HepG2 (cell line): ENCODE data around the gene PTGES3. TPM values are rescaled to one million over a fixed set of nuclear protein-coding genes. Genes with fewer than 3 reads are reported as not detected.

Experiments used
- ATAC-seq: fragments of 200-7000 bp; cut with Tn5 transposase; 3 replicates; pipeline ENCODE4 v1.9.1; 2020; ENCODE audit warnings: mild to moderate bottlenecking, moderate library complexity
- BruUV-seq: library from RNA; stranded (reverse); fragments of 400-500 nt; replicated peaks from 2 replicates; lab custom pipeline; 2021; lab: Mats Ljungman, UMichigan
- CTCF ChIA-PET: fragments of 300-600 bp; formaldehyde crosslinking; extraction: SDS; loops from one replicate; lab custom pipeline; 2021; ENCODE audit warnings: low total read pairs, inconsistent platforms, low intra/inter-chr PET ratio; lab: Yijun Ruan, JAX
- POLR2A ChIA-PET: fragments of 350-600 bp; sonication (Branson Sonifier 250); formaldehyde crosslinking; loops from one replicate; lab custom pipeline; 2020; ENCODE audit warnings: antibody characterized with exemption, inconsistent platforms; lab: Yijun Ruan, JAX
- DNase-seq: peaks from one replicate; pipeline ENCODE4 v3.0.0-alpha.2; 2015; ENCODE audit warnings: low spot score
- FAIRE-seq: peaks from 3 replicates; lab custom pipeline; 2011; peaks lifted over from hg19 to GRCh38; lab: Jason Lieb, UNC
- H2AFZ ChIP-seq: one replicate; pipeline ENCODE4 v1.6.1; 2011; ENCODE audit warnings: low read length, inconsistent platforms
- H3K27ac ChIP-seq: fragments of 300-600 bp; 3 replicates; pipeline ENCODE4 v1.8.0; 2011; ENCODE audit warnings: mixed run types, mild to moderate bottlenecking, mixed read lengths, low read length, inconsistent platforms; ENCODE audit not compliant: insufficient read depth; ENCODE audit errors: extremely low read length
- H3K27me3 ChIP-seq, 2 experiments: fragments of 200-600 bp in 1 of 2; 2 replicates in 1 of 2; 3 replicates in 1 of 2; pipeline versions ENCODE4 v1.6.0 to v1.8.0; 2011; ENCODE audit warnings: low read length in 2 of 2, mild to moderate bottlenecking in 2 of 2, moderate library complexity in 2 of 2, inconsistent platforms in 1 of 2; ENCODE audit not compliant: insufficient read depth in 2 of 2, control insufficient read depth in 1 of 2
- H3K36me3 ChIP-seq, 2 experiments: fragments of 200-600 bp in 1 of 2; replicated peaks in 1 of 2; 2 replicates in 1 of 2; 3 replicates in 1 of 2; pipeline versions ENCODE4 v1.5.1 to v1.8.0; 2011; ENCODE audit warnings: low read length in 2 of 2, inconsistent platforms in 1 of 2; ENCODE audit not compliant: insufficient read depth in 2 of 2, control insufficient read depth in 1 of 2
- H3K4me1 ChIP-seq: 2 replicates; pipeline ENCODE4 v1.5.1; 2012; ENCODE audit warnings: low read length, inconsistent platforms; ENCODE audit not compliant: insufficient read depth
- H3K4me2 ChIP-seq: 2 replicates; pipeline ENCODE4 v1.6.0; 2011; ENCODE audit warnings: low read depth, low read length, inconsistent platforms
- H3K4me3 ChIP-seq, 3 experiments: fragments of 200-600 bp in 1 of 3; sonication (generic), shearing (Covaris generic) in 1 of 3; replicated peaks in 1 of 3; 2 replicates each; pipeline ENCODE4 v1.5.1; 2011 to 2016; ENCODE audit warnings: low read length in 3 of 3, inconsistent platforms in 2 of 3, low read depth in 2 of 3, mild to moderate bottlenecking in 2 of 3, control low read depth in 1 of 3, mixed read lengths in 1 of 3; ENCODE audit not compliant: insufficient read depth in 1 of 3
- H3K79me2 ChIP-seq: one replicate; pipeline ENCODE4 v1.6.1; 2011; ENCODE audit warnings: low read length, inconsistent platforms; ENCODE audit not compliant: insufficient read depth
- H3K9ac ChIP-seq: 2 replicates; pipeline ENCODE4 v1.6.0; 2011; ENCODE audit warnings: mild to moderate bottlenecking, low read depth, low read length, inconsistent platforms; ENCODE audit not compliant: insufficient read depth
- H3K9me3 ChIP-seq: 2 replicates; pipeline ENCODE4 v1.5.1; 2012; ENCODE audit warnings: mild to moderate bottlenecking, low read length
- H4K20me1 ChIP-seq: 2 replicates; pipeline ENCODE4 v1.6.0; 2011; ENCODE audit warnings: inconsistent platforms, mild to moderate bottlenecking, low read length, moderate library complexity; ENCODE audit not compliant: insufficient read depth
- BHLHE40 ChIP-seq: IDR thresholded peaks from 2 replicates; pipeline ENCODE4 v1.6.1; 2011; ENCODE audit warnings: low read length, improper control_type of control experiment
- BRCA1 ChIP-seq: sonication (generic); formaldehyde crosslinking; IDR thresholded peaks from 2 replicates; pipeline ENCODE4 v1.4.0; 2020; ENCODE audit warnings: missing genetic modification reagents
- FOXP1 ChIP-seq, 2 experiments: fragments of 450-650 bp in 1 of 2; IDR thresholded peaks; 2 replicates each; pipeline ENCODE4 v1.6.1; 2017 to 2018; ENCODE audit warnings: antibody characterized with exemption in 1 of 2
- HBP1 ChIP-seq: IDR thresholded peaks from 2 replicates; pipeline ENCODE4 v1.6.1; 2016; ENCODE audit warnings: low read depth, control low read depth
- HIC2 ChIP-seq: sonication (generic); formaldehyde crosslinking; IDR thresholded peaks from 2 replicates; pipeline ENCODE4 v1.9.0; 2022; ENCODE audit warnings: low read depth, missing genetic modification reagents
- KMT2A ChIP-seq: sonication (generic); formaldehyde crosslinking; IDR thresholded peaks from 2 replicates; pipeline ENCODE4 v1.4.0; 2020; ENCODE audit warnings: missing genetic modification reagents
- KMT2B ChIP-seq: IDR thresholded peaks from 2 replicates; pipeline ENCODE4 v1.6.1; 2016; ENCODE audit warnings: missing genetic modification reagents, missing compliant biosample characterization
- POLR2A ChIP-seq, 2 experiments: IDR thresholded peaks; 2 replicates each; pipeline ENCODE4 v1.6.1; 2011; ENCODE audit warnings: low read depth in 2 of 2, low read length in 2 of 2, mild to moderate bottlenecking in 1 of 2, moderate library complexity in 1 of 2; ENCODE audit not compliant: insufficient read depth in 1 of 2
- RBM39 ChIP-seq: fragments of 200-400 bp; formaldehyde crosslinking; IDR thresholded peaks from one replicate; pipeline ENCODE4 v1.6.1; 2018; ENCODE audit warnings: antibody characterized with exemption, mild to moderate bottlenecking, low read depth, low read length; ENCODE audit not compliant: poor library complexity, severe bottlenecking
- SSRP1 ChIP-seq: IDR thresholded peaks from 2 replicates; pipeline ENCODE4 v1.6.1; 2016; ENCODE audit warnings: control low read depth
- TRIM22 ChIP-seq: fragments of 450-650 bp; IDR thresholded peaks from 2 replicates; pipeline ENCODE4 v1.6.1; 2017
- ZBTB21 ChIP-seq: sonication (generic); formaldehyde crosslinking; IDR thresholded peaks from 2 replicates; pipeline ENCODE4 v1.4.0; 2020; ENCODE audit warnings: missing genetic modification reagents
- ZMAT3 ChIP-seq: sonication (generic); formaldehyde crosslinking; conservative IDR thresholded peaks from 2 replicates; pipeline ENCODE4 v1.7.0; 2021; ENCODE audit warnings: missing genetic modification reagents
- ZNF12 ChIP-seq: sonication (generic); formaldehyde crosslinking; IDR thresholded peaks from 2 replicates; pipeline ENCODE4 v1.5.0; 2020; ENCODE audit warnings: missing genetic modification reagents
- ZNF33B ChIP-seq: sonication (generic); formaldehyde crosslinking; IDR thresholded peaks from 2 replicates; pipeline ENCODE4 v1.5.1; 2020; ENCODE audit warnings: mild to moderate bottlenecking, missing genetic modification reagents
- ZNF563 ChIP-seq: sonication (generic); formaldehyde crosslinking; IDR thresholded peaks from 2 replicates; pipeline ENCODE4 v1.8.0; 2022; ENCODE audit warnings: mild to moderate bottlenecking, moderate library complexity, missing genetic modification reagents
- ZNF567 ChIP-seq: sonication (generic); formaldehyde crosslinking; IDR thresholded peaks from 2 replicates; pipeline ENCODE4 v1.8.1; 2023; ENCODE audit warnings: mild to moderate bottlenecking, missing genetic modification reagents, borderline replicate concordance
- ZNF746 ChIP-seq: sonication (generic); formaldehyde crosslinking; IDR thresholded peaks from 2 replicates; pipeline ENCODE4 v1.8.0; 2022; ENCODE audit warnings: mild to moderate bottlenecking, missing genetic modification reagents
- WGBS: methylation state at CpG from one replicate; pipeline ENCODE4 v1.1.6; 2017; ENCODE audit warnings: low lambda C conversion rate; 5-methylcytosine and 5-hydroxymethylcytosine counted together
- in situ Hi-C: cut with HindIII; loops from 2 replicates; pipeline ENCODE4 v1.10.0; 2017; ENCODE audit warnings: low pct_unique_long_range_greater_than_20kb; ENCODE audit not compliant: extremely low pct_ligation_motif_present
- intact Hi-C: fragments of 100-400 bp; cut with micrococcal nuclease; formaldehyde crosslinking; loops from one replicate; pipeline ENCODE4 v1.10.0; 2022; ENCODE audit not compliant: unreplicated experiment
- polyA plus RNA-seq, 8 experiments: library from polyadenylated mRNA; depleted of rRNA in 3 of 8; stranded (reverse) in 7 of 8; unstranded in 1 of 8; fragments of >200 nt; fragmentation: Illumina TruSeq in 4 of 8; extraction: Trizol in 4 of 8; gene quantifications; 2 replicates each; pipeline versions ENCODE4 v1.2.1 to v1.2.3, GENCODE V29; 2011 to 2016; ENCODE audit warnings: low read depth in 4 of 8, missing spikeins in 1 of 8, mixed read lengths in 1 of 8; ENCODE audit not compliant: insufficient read depth in 1 of 8
- total RNA-seq, 5 experiments: library from RNA; depleted of rRNA; stranded (reverse); fragments of >200 nt; fragmentation: Illumina TruSeq; extraction: Trizol; gene quantifications; 2 replicates each; pipeline ENCODE4 v1.2.3, GENCODE V29; 2016; ENCODE audit warnings: low read depth in 1 of 5

PTGES3 gene
- total and polyA plus RNA-seq, 2 of the 13 experiments (the other 11 are each of a cell fraction or from before 2014, with no cell fraction given), result 54.4 to 159 TPM

- ChIA-PET POLR2A (interaction anchor here (1.0 to 1.8 kb wide), 3 partner anchors 13 to 426 kb away, joined by 3 to 6 read pairs (median 4); no protein-coding TSS in a partner anchor), CTCF (no interaction called here)
- Histone ChIP-seq H3K79me2 (peaks cover 60% of the 10 kb centered on the region), H2AFZ (no peak overlapping the region), H3K9me3 (no peaks in the 10 kb centered on the region), H3K9ac (peak overlapping the region; percentile 100), H3K4me1 (peaks cover 46% of the 10 kb centered on the region), H3K36me3 (peaks cover 14 to 42% of the 10 kb centered on the region in 2 experiments), H3K4me3 (peak overlapping the region; percentile 84 to 94 (median 92)), H4K20me1 (peaks cover 53% of the 10 kb centered on the region), H3K4me2 (peak overlapping the region; percentile 98), H3K27me3 (peaks cover 0 to 6% of the 10 kb centered on the region in 2 experiments; a peak in 1 of 5 replicates), H3K27ac (peak overlapping the region; percentile 92)
- intact Hi-C loops, result loop anchor here (2.0 to 10.0 kb wide), 2 partner anchors 27 to 79 kb away; partner anchors contain the start of gene ATP5F1B
- in situ Hi-C loops, result loop anchor here (10.0 kb wide), 1 partner anchor 79 kb away; the partner anchor contains the start of gene ATP5F1B
- 3% methylated on average over 14 of the region's 14 CpGs for WGBS
- ATAC-seq (no peak), DNase-seq (peak; percentile 41), FAIRE-seq (no peak)
- BruUV-seq, result no TSS peak
- no peak for TF ChIP-seq BRCA1 (CRISPR knock-in tag)
- no peak for TF ChIP-seq ZNF746 (CRISPR knock-in tag)
- no peak for TF ChIP-seq ZBTB21 (CRISPR knock-in tag)
- no peak for TF ChIP-seq ZNF567 (CRISPR knock-in tag)
- TF ChIP-seq RBM39, result no peak
- no peak for TF ChIP-seq ZNF12
- no peak for TF ChIP-seq KMT2B (CRISPR knock-in tag)
- no peak for TF ChIP-seq KMT2A (CRISPR knock-in tag)
- 0 out of 2 replicates have a peak, but pooled peaks have one; percentile 22 for TF ChIP-seq ZMAT3 (CRISPR knock-in tag)
- no peak for TF ChIP-seq FOXP1 (IDR thresholded peaks at IDR 0.05)
- no peak for TF ChIP-seq FOXP1 (CRISPR knock-in tag; IDR thresholded peaks at IDR 0.05)
- peak in 1 of 2 experiments; percentile 18; a peak in 2 of 4 replicates for TF ChIP-seq POLR2A (IDR thresholded peaks at IDR 0.05; ENCODE audit: insufficient read depth in 1 of 2, low read depth in 2 of 2, low read length in 2 of 2)
- no peak for TF ChIP-seq HBP1 (CRISPR knock-in tag)
- 0 out of 2 replicates have a peak, but pooled peaks have one; percentile 47 for TF ChIP-seq SSRP1
- TF ChIP-seq TRIM22, result no peak
- TF ChIP-seq BHLHE40, result no peak
- TF ChIP-seq ZNF33B (CRISPR knock-in tag), result no peak
- TF ChIP-seq HIC2 (CRISPR knock-in tag), result no peak
- TF ChIP-seq ZNF563 (CRISPR knock-in tag), result no peak
Measured at GRCh38 chr12:56723889-56724700, 36.0 kb upstream of the PTGES3 start.
